Activated CD4-positive, alpha-beta T cell treated with anti-CD3 and anti-CD28 coated beads, Interleukin-2, amount 10 ng/mL, durations not matched to agents 7 days and 5 days (primary cell): ENCODE data around the gene CCNI2. TPM values are rescaled to one million over a fixed set of nuclear protein-coding genes. Genes with fewer than 3 reads are reported as not detected.
"Not testable (repeated sequence)": the region's sequence is repeated elsewhere in the genome, so short reads cannot be mapped to it uniquely, and the experiment has no call there.

Experiments
- CTCF ChIA-PET: fragments of 350-600 bp; sonication (Branson Sonifier 250); formaldehyde crosslinking; loops from one replicate; lab custom pipeline; 2021; ENCODE audit warnings: antibody characterized with exemption; lab: Charles Lee
- POLR2A ChIA-PET: fragments of 350-600 bp; sonication (Branson Sonifier 250); formaldehyde crosslinking; loops from one replicate; lab custom pipeline; 2021; ENCODE audit warnings: antibody characterized with exemption; lab: Charles Lee
- DNase-seq: peaks from one replicate; pipeline ENCODE4 v3.0.0-alpha.2; 2020
- H3K27ac Mint-ChIP-seq: one replicate; pipeline ENCODE4 v1.8.0; 2021; ENCODE audit warnings: mild to moderate bottlenecking, moderate library complexity, mixed read lengths
- H3K27me3 Mint-ChIP-seq: one replicate; pipeline ENCODE4 v1.8.0; 2021; ENCODE audit warnings: mixed read lengths
- H3K36me3 Mint-ChIP-seq: one replicate; pipeline ENCODE4 v1.8.0; 2021; ENCODE audit warnings: low read depth, mixed read lengths
- H3K4me1 Mint-ChIP-seq: one replicate; pipeline ENCODE4 v1.8.0; 2021; ENCODE audit warnings: mixed read lengths
- H3K4me3 Mint-ChIP-seq: one replicate; pipeline ENCODE4 v1.8.0; 2021; ENCODE audit warnings: mild to moderate bottlenecking, moderate library complexity, mixed read lengths
- H3K9me3 Mint-ChIP-seq: one replicate; pipeline ENCODE4 v1.8.0; 2021; ENCODE audit warnings: mixed read lengths
- total RNA-seq, 2 experiments: library from RNA; stranded (reverse); gene quantifications; one replicate each; pipeline ENCODE4 v1.2.3, GENCODE V29; 2021

Gene CCNI2
- total RNA-seq, 2 experiments from 2014 or later, result 5.5 to 6.2 TPM

DNA sequence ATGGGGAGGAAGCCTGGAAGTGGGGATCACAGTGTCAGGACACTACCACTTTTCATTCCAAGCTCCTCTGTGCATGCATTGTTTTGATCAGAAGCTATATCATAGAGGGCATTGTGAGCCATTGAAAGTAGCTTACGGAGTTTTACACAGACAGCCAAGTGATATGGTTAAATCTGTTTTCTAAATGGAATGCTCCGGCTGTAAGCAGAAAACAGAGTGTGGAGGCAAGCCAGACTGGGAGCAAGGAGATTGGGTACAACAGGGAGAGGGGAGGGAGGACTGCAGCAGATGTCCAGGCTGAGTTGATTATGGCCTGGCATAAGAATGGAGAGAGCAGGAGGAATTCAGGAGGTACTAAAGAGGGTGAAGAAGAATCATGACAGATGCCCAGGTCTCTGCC lies 50.4 kb downstream of the CCNI2 start:
- no peaks in the 10 kb centered on the region for H3K36me3 Mint-ChIP-seq
- no peak for DNase-seq
- no peaks in the 10 kb centered on the region for H3K9me3 Mint-ChIP-seq
- no peak overlapping the region for H3K4me3 Mint-ChIP-seq
- ChIA-PET CTCF (interaction anchor here (0.7 to 1.7 kb wide), 6 partner anchors 12 to 272 kb away, joined by 3 to 6 read pairs (median 4); no protein-coding TSS in a partner anchor), POLR2A (interaction anchor here (0.6 kb wide), 1 partner anchor 318 kb away, joined by 5 read pairs; no protein-coding TSS in a partner anchor)
- H3K27me3 Mint-ChIP-seq, result peaks cover 43% of the 10 kb centered on the region
- H3K4me1 Mint-ChIP-seq, result no peaks in the 10 kb centered on the region
- H3K27ac Mint-ChIP-seq, result no peak overlapping the region

DNA sequence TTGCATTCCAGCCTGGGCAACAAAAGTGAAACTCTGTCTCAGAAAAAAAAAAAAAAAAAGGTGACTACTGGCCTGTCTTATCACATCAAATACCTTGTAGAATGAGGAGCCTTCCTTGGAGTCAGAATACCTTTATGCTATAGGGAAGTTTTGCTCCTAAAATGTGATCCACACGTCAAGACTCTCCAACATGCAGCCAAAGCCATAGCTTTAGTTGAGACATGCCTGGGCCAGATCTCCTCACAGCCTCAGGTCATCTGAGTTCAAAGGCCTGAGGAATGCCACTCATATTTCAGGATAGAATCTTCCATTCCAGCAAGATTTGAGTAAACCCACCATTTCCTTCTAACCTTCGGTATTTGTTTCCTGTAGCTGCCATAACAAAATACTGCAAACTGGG lies 52.2 kb downstream of the CCNI2 start:
- H3K27me3 Mint-ChIP-seq, result peaks cover 56% of the 10 kb centered on the region
- DNase-seq, result no peak
- H3K4me1 Mint-ChIP-seq, result no peaks in the 10 kb centered on the region
- H3K36me3 Mint-ChIP-seq, result no peaks in the 10 kb centered on the region
- ChIA-PET POLR2A (no interaction called here), CTCF (interaction anchor here (0.9 to 1.0 kb wide), 2 partner anchors 28 to 111 kb away, joined by 3 read pairs; no protein-coding TSS in a partner anchor)
- H3K4me3 Mint-ChIP-seq, result no peak overlapping the region
- H3K9me3 Mint-ChIP-seq, result no peaks in the 10 kb centered on the region
- H3K27ac Mint-ChIP-seq, result no peak overlapping the region

DNA sequence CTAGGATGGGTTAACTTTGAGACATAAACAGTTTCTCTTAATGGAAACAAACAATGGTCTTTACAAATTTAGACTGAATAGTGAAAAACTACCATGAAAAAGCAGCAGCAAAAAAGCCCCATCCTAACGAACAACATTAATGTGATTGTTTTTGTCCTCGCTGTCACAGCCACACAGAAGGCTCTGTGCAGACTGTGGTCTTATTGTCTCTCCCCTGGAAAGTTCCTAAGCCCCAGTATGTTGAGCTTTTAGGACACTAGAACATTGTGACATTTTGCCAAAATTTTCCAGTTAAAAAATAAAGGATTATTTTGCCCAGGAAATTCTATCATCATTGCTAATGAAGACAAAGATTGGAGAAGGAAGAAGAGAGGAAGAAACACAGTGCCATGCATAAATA lies 53.3 kb downstream of the CCNI2 start:
- ChIA-PET CTCF (interaction anchor here (0.8 to 2.5 kb wide), 3 partner anchors 9 to 268 kb away, joined by 3 to 17 read pairs (median 3); no protein-coding TSS in a partner anchor), POLR2A (no interaction called here)
- H3K9me3 Mint-ChIP-seq, result no peaks in the 10 kb centered on the region
- no peak overlapping the region for H3K27ac Mint-ChIP-seq
- no peaks in the 10 kb centered on the region for H3K36me3 Mint-ChIP-seq
- no peak overlapping the region for H3K4me3 Mint-ChIP-seq
- no peaks in the 10 kb centered on the region for H3K4me1 Mint-ChIP-seq
- no peak for DNase-seq
- peaks cover 57% of the 10 kb centered on the region for H3K27me3 Mint-ChIP-seq

DNA sequence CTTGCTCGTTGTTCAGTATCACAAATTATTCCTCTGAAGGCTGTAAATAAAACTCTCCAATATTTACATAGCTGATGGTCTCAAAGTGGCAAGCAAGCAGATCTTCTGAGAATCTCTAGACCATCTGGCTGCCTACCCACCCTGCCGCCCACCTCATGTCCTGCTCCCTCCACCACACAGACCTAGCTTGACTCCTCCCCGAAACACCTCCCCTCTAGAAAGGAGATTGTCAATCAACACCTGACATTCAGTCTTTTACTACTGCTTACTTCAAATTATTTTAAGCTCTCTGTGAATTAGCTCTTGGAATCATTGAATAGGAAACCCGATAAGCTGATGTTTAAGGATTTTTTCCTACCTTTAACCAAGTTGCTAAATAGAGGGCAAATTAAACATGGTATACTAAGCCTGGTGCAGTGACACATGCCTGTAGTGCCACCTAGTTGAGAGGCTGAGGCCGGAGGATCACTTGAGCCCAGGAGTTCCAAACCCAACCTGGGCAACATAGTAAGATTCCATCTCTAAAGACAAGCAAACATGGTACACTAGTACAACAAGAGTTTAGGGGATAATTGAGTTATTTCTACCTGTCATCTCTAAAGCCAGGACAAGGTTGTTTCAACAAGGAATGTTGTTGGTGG lies 54.9 kb downstream of the CCNI2 start:
- ChIA-PET POLR2A (interaction anchor here (0.7 kb wide), 1 partner anchor 15 kb away, joined by 3 read pairs; no protein-coding TSS in a partner anchor), CTCF (interaction anchor here (0.8 to 2.5 kb wide), 5 partner anchors 10 to 49 kb away, joined by 3 to 17 read pairs (median 3); no protein-coding TSS in a partner anchor)
- Mint-ChIP-seq H3K27ac (no peak overlapping the region), H3K27me3 (peaks cover 52% of the 10 kb centered on the region), H3K4me1 (no peaks in the 10 kb centered on the region), H3K4me3 (no peak overlapping the region), H3K9me3 (no peaks in the 10 kb centered on the region), H3K36me3 (no peaks in the 10 kb centered on the region)
- DNase-seq, result no peak

DNA sequence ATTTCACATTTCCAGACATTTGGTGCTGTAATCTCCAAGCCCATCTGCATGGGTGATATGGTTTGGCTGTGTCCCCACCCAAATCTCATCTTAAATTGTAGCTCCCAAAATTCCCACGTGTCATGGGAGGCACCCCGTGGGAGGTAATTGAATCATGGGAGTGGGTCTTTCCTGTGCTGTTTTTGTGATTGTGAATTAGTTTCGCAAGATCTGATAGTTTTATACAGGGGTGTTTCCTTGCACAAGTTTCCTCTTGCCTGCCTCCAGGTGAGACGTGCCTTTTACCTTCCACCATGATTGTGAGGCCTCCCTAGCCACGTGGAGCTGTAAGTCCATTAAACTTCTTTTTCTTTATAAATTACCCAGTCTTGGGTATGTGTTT lies 55.5 kb downstream of the CCNI2 start:
- H3K9me3 Mint-ChIP-seq, H3K4me3 Mint-ChIP-seq, POLR2A ChIA-PET, DNase-seq, H3K36me3 Mint-ChIP-seq, H3K27ac Mint-ChIP-seq, H3K4me1 Mint-ChIP-seq: not testable (repeated sequence)
- H3K27me3 Mint-ChIP-seq, result peaks cover 53% of the 10 kb centered on the region
- CTCF ChIA-PET, result interaction anchor here (2.3 to 2.5 kb wide), 2 partner anchors 11 to 18 kb away, joined by 9 to 17 read pairs; no protein-coding TSS in a partner anchor

Other genes starting within 250 kb of the CCNI2 start
- under 1 TPM; 0.25 to 0.33 TPM for gene IL5, start 203.9 kb upstream of the CCNI2 start, total RNA-seq
- gene RAD50, start 190.4 kb upstream of the CCNI2 start, total RNA-seq, result 10 to 100 TPM; 33.3 to 38.5 TPM
- gene IL13, start 89.3 kb upstream of the CCNI2 start, total RNA-seq, result 1 to 10 TPM; 2.5 to 2.8 TPM
- not detected for gene IL4, start 73.4 kb upstream of the CCNI2 start, total RNA-seq
- 1 to 10 TPM; 7.5 TPM for gene KIF3A, start 9.9 kb upstream of the CCNI2 start, total RNA-seq
- gene SEPTIN8, start 29.8 kb downstream of the CCNI2 start, total RNA-seq, result 10 to 100 TPM; 20.5 to 21.6 TPM
- gene SOWAHA, start 65.9 kb downstream of the CCNI2 start, total RNA-seq, result not detected
- gene SHROOM1, start 83.2 kb downstream of the CCNI2 start, total RNA-seq, result under 1 TPM; 0.42 to 0.98 TPM
- under 1 TPM; 0.87 to 0.89 TPM for gene GDF9, start 119.0 kb downstream of the CCNI2 start, total RNA-seq
- 100 to 1,000 TPM; 304 to 328 TPM for gene UQCRQ, start 119.2 kb downstream of the CCNI2 start, total RNA-seq
- 1 to 10 TPM; 3.2 to 3.8 TPM for gene LEAP2, start 126.2 kb downstream of the CCNI2 start, total RNA-seq
- 10 to 100 TPM; 33.9 to 40.0 TPM for gene AFF4, start 216.2 kb downstream of the CCNI2 start, total RNA-seq